ENCODE measurements around the gene ABCA3.

- TF ChIP-seq POLR2AphosphoS5 (IDR thresholded peaks at IDR 0.05; ENCODE audit: low read depth, low read length) (no peak), SIN3A (IDR thresholded peaks at IDR 0.05; ENCODE audit: borderline replicate concordance, insufficient read depth, low read length) (no peak)
These were observed 26.3 kb upstream of the ABCA3 start for GRCh38 chr16:2366660-2367309.
